Choroid plexus epithelial cell (primary cell): ENCODE measurements around the gene COL6A1.
"Not testable (repeated sequence)": the region's sequence is repeated elsewhere in the genome, so short reads cannot be mapped to it uniquely, and the experiment has no call there.

Source experiments
- DNase-seq: peaks from one replicate; pipeline ENCODE4 v3.0.0-alpha.2; 2010; ENCODE audit warnings: low read depth
- H3K4me3 ChIP-seq: 2 replicates; pipeline ENCODE4 v1.5.1; 2011; ENCODE audit warnings: low read depth, mild to moderate bottlenecking, control low read depth, low read length, moderate library complexity
- TF ChIP-seq, protein P1 (sequence below): conservative IDR thresholded peaks from 2 replicates; pipeline ENCODE4 v1.5.1; 2011; ENCODE audit warnings: low read depth, mild to moderate bottlenecking, control low read depth, inconsistent platforms, low read length, moderate library complexity

Gene COL6A1

DNA sequence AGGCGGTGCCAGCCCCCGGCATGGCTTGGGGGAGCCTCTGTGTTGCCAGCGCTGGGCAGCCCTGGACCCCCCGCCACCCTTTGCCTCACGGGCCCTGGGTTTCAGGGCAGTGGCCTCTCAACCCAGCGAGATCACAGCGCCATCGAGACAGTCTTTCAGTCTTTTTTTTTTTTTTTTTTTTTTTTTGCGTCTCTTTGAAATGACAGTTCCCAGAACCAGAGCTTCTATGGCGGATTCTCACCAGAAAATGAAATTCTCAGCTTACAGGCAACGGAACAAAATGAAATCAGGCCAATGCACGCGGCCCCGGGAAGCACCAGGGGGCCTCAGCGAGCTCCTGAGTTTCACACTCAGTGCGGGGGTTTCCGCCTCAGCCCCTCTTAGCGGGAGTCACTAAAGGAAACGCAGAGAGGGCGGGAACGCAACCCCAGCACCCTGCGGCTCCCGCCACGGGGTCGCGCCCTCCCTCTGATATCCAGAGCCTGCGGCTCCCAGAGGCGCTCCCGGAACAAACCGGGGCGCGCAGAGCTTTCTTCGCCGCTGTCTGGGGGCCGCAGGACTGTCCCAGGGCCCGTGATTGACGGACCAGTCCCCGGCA is 8.0 kb upstream of the COL6A1 start:
- DNase-seq = peak; percentile 94
- TF ChIP-seq, protein P1, sequence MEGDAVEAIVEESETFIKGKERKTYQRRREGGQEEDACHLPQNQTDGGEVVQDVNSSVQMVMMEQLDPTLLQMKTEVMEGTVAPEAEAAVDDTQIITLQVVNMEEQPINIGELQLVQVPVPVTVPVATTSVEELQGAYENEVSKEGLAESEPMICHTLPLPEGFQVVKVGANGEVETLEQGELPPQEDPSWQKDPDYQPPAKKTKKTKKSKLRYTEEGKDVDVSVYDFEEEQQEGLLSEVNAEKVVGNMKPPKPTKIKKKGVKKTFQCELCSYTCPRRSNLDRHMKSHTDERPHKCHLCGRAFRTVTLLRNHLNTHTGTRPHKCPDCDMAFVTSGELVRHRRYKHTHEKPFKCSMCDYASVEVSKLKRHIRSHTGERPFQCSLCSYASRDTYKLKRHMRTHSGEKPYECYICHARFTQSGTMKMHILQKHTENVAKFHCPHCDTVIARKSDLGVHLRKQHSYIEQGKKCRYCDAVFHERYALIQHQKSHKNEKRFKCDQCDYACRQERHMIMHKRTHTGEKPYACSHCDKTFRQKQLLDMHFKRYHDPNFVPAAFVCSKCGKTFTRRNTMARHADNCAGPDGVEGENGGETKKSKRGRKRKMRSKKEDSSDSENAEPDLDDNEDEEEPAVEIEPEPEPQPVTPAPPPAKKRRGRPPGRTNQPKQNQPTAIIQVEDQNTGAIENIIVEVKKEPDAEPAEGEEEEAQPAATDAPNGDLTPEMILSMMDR = peak; percentile 84
- peak overlapping the region; percentile 55 for H3K4me3 ChIP-seq

DNA sequence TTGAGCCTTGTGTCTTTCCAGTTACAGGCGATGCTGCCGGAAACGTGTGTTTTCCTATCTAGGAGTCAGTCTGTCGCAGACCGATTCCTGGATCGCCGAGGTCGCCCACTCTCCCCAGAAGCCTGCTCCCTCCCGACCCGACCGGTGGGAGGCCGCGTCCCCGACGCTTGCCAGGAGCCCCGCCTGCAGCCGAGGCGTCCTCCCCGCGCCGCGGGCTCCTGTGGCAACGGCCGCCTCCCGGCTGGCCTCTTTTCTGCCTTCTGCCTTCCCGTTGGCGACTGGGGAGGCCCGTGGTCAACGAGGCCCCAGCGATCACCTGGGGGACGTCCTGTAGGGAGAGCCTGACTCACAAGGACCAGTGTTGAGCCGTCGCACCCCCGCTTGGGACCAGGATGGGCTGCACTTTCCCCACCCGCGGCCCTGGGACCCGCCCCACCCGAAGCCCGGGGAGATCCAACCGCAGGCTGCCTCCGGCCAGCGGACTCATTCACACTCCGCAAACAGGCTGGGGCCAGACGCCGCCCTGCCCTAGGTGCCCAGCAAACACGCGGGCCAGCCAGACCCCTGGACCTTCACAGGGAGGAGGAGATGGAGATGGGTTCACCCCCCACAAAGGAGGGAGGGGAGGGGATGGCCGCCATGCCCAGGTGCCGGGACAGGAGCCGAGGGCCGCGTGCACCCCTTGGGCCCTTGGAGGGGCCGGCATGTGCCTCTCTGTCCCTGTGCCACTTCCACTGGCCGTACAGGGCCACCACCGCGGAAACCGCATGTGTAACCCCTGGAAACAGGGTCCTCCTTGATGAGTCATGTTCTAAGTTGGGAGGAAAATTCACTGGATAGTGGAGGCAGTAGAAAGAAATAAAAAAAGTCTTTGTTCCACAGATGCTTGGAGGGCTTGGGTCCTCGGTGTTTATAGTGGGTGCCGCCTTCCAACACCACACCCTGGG is 7.2 kb upstream of the COL6A1 start:
- peak overlapping the region; percentile 55 for H3K4me3 ChIP-seq
- TF ChIP-seq, protein P1 = no peak
- peak; percentile 78 for DNase-seq

DNA sequence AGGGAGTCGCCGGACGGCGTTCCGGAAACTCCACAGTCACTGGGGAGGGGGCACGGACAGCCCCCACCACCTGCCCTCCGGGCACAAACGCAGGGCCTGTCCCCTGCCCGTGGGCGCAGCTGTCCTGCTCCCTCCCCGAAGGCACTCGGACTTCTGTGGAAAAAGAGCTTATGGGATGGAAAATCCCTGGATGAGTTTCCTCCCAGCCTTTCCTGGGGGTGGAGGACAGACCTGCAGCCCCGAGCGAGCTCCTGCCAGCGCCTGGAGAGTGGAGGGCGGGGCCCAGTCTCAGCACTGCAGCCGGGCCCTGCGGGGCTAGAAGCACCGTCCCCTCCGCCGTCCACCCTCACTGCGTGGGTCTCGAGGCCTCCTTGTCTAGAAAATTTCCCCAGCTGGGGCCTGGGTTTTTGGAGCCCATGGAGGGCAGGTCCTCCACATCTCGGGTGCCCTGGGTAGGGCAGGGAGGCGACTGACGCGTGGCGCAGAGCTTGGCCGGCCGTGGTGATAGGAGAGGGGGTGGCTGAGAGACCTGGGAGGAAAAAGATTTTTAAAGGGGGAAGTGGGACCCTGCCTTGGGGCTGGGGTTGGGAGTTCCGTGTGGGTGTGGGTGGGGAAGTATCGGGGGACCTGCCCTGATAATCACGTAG is 6.4 kb upstream of the COL6A1 start:
- H3K4me3 ChIP-seq = no peak overlapping the region
- no peak for DNase-seq
- TF ChIP-seq, protein P1 = no peak

DNA sequence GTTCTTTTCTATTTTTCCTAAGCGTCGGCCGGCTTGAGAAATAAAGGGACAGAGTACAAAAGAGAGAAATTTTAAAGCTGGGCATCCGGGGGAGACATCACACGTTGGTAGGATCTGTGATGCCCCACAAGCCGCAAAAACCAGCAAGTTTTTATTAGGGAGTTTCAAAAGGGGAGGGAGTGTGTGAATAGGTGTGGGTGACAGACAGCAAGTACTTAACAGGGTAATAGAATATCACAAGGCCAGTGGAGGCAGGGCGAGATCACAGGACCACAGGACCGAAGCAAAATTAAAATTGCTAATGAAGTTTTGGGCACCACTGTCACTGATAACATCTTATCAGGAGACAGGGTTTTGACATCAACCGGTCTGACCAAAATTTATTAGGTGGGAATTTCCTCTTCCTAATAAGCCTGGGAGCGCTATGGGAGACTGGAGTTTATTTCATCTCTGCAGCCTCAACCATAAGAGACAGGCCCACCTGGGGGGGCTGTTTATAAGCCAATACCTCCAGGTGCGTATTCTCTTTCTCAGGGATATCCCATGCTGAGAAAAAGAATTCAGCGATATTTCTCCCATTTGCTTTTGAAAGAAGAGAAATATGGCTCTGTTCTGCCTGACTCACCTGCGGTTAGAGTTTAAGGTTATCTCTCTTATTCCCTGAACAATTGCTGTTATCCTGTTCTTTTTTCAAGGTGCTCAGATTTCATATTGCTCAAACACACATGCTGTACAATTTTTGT is 5.7 kb upstream of the COL6A1 start:
- DNase-seq, H3K4me3 ChIP-seq: not testable (repeated sequence)

DNA sequence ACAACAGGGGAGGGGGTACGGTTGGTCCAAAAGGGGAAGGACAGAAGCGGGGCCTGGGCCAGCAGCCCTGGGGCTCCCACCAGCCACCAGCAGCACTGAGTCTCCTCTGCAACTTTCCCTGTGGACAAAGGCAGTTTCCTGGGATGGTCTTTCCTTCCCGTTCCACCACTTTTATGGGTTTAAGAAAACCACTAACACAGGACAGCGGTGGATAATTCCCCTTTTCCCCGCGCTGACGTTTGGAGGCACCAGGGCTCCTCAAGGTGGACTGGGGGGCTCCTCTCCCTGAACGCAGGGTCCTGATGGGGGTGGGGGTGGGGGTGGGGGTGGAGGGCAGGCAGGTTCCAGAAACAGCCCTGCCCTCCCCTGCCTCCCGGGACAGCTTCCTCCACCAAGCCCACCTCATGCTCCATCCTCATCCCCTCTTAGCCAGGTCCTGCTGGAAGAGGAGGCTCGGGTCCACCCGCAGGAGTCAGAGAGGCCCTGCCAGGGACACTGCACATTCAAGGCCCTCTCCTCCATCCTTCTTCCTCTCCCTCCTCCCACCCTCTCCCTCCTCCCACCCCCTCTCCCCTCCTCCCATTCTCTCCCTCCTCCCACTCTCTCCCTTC is 4.8 kb upstream of the COL6A1 start:
- no peak overlapping the region for H3K4me3 ChIP-seq
- TF ChIP-seq, protein P1 = no peak
- no peak for DNase-seq

DNA sequence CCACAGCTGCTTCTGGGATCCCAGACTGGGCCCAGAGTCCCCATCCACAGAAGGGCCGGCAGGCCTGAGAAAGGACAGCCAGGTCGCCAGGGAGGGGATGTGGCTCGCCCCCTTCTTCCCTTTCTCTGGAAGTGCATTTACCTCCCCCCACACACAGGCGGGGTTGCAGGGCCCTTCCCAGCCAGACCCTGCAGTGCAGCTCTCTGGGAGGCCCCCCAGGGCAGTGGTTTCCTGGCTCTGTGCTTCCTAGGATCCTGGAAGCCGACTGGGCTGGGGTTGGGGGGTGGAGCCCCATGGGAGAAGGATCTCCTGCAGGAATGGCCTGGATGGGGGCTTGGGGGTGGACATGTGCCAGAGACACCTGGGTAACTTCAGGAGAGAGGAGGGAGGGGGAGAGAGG is 4.2 kb upstream of the COL6A1 start:
- no peak overlapping the region for H3K4me3 ChIP-seq
- no peak for DNase-seq
- TF ChIP-seq, protein P1 = no peak
